ENCODE measurements around the gene FOXK1.

DNA sequence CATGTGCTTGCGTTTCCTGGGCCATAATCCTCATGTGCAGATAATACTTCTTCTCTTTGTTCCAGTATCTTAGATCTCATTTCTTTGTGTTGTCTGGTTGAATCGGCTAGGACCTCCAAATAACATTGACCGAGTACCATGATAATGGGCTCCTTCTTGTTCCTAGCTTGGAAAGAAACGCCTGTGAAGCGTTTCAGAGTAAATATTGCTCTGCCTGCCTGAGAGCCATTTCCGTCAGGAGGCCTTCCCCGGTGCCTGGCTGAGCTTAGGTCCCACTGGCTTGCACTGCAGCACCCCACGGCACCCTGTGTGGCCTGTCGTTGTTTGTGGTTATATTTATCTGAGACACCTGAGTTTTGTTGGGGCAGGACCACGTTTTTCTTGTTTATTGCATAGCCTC is 17.7 kb downstream of the FOXK1 start:
- TF ChIP-seq, protein P1, sequence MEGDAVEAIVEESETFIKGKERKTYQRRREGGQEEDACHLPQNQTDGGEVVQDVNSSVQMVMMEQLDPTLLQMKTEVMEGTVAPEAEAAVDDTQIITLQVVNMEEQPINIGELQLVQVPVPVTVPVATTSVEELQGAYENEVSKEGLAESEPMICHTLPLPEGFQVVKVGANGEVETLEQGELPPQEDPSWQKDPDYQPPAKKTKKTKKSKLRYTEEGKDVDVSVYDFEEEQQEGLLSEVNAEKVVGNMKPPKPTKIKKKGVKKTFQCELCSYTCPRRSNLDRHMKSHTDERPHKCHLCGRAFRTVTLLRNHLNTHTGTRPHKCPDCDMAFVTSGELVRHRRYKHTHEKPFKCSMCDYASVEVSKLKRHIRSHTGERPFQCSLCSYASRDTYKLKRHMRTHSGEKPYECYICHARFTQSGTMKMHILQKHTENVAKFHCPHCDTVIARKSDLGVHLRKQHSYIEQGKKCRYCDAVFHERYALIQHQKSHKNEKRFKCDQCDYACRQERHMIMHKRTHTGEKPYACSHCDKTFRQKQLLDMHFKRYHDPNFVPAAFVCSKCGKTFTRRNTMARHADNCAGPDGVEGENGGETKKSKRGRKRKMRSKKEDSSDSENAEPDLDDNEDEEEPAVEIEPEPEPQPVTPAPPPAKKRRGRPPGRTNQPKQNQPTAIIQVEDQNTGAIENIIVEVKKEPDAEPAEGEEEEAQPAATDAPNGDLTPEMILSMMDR (IDR thresholded peaks at IDR 0.05; ENCODE audit: insufficient read depth, low read depth, low read length), result no peak
- no peak for TF ChIP-seq EZH2 (IDR thresholded peaks at IDR 0.05; ENCODE audit: insufficient read depth, low read length)
